ENCODE data around the gene SNORC.

GRCh38 chr2:232842689-232843088 is 27.4 kb upstream of the SNORC start:
- TF ChIP-seq, protein P1, sequence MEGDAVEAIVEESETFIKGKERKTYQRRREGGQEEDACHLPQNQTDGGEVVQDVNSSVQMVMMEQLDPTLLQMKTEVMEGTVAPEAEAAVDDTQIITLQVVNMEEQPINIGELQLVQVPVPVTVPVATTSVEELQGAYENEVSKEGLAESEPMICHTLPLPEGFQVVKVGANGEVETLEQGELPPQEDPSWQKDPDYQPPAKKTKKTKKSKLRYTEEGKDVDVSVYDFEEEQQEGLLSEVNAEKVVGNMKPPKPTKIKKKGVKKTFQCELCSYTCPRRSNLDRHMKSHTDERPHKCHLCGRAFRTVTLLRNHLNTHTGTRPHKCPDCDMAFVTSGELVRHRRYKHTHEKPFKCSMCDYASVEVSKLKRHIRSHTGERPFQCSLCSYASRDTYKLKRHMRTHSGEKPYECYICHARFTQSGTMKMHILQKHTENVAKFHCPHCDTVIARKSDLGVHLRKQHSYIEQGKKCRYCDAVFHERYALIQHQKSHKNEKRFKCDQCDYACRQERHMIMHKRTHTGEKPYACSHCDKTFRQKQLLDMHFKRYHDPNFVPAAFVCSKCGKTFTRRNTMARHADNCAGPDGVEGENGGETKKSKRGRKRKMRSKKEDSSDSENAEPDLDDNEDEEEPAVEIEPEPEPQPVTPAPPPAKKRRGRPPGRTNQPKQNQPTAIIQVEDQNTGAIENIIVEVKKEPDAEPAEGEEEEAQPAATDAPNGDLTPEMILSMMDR (IDR thresholded peaks at IDR 0.05): no peak
- TF ChIP-seq EZH2phosphoT487 (IDR thresholded peaks at IDR 0.05; ENCODE audit: borderline replicate concordance, low read depth): no peak
- TF ChIP-seq GABPA (IDR thresholded peaks at IDR 0.05; ENCODE audit: low read depth): no peak
- TF ChIP-seq TAF1 (IDR thresholded peaks at IDR 0.05; ENCODE audit: borderline replicate concordance, low read depth, low read length): no peak
- no peak for TF ChIP-seq SIN3A (IDR thresholded peaks at IDR 0.05; ENCODE audit: borderline replicate concordance, low read depth, low read length)
- TF ChIP-seq, protein P2, sequence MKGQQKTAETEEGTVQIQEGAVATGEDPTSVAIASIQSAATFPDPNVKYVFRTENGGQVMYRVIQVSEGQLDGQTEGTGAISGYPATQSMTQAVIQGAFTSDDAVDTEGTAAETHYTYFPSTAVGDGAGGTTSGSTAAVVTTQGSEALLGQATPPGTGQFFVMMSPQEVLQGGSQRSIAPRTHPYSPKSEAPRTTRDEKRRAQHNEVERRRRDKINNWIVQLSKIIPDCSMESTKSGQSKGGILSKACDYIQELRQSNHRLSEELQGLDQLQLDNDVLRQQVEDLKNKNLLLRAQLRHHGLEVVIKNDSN (IDR thresholded peaks at IDR 0.05; ENCODE audit: borderline replicate concordance, low read depth): no peak
- TF ChIP-seq, protein P3, sequence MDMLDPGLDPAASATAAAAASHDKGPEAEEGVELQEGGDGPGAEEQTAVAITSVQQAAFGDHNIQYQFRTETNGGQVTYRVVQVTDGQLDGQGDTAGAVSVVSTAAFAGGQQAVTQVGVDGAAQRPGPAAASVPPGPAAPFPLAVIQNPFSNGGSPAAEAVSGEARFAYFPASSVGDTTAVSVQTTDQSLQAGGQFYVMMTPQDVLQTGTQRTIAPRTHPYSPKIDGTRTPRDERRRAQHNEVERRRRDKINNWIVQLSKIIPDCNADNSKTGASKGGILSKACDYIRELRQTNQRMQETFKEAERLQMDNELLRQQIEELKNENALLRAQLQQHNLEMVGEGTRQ (IDR thresholded peaks at IDR 0.05; ENCODE audit: borderline replicate concordance, low read depth, low read length): no peak
- no peak for TF ChIP-seq POLR2AphosphoS5 (IDR thresholded peaks at IDR 0.05; ENCODE audit: low read depth, low read length)
- TF ChIP-seq EP300 (IDR thresholded peaks at IDR 0.05; ENCODE audit: borderline replicate concordance in 1 of 2, low read depth in 1 of 2, low read length in 1 of 2): no peak
- no peak for TF ChIP-seq FOXM1 (IDR thresholded peaks at IDR 0.05; ENCODE audit: low read depth)
- TF ChIP-seq TCF12 (IDR thresholded peaks at IDR 0.05): no peak
